ENCODE data around the gene KIN.
"Not testable (repeated sequence)": the region's sequence is repeated elsewhere in the genome, so short reads cannot be mapped to it uniquely, and the experiment has no call there.

Gene KIN

GRCh38 chr10:7813481-7813880 lies 25.7 kb upstream of the KIN start:
- H3K4me3 ChIP-seq (ENCODE audit: control insufficient read depth, low read depth, low read length), result no peak overlapping the region
- no peak for DNase-seq (ENCODE audit: low read depth)
- no peak for TF ChIP-seq CTCF (IDR thresholded peaks at IDR 0.05; ENCODE audit: control insufficient read depth, insufficient read depth, low read depth, low read length, missing control alignments)

GRCh38 chr10:7811743-7812142 lies 23.9 kb upstream of the KIN start:
- H3K4me3 ChIP-seq (ENCODE audit: control insufficient read depth, low read depth, low read length); DNase-seq (ENCODE audit: low read depth): not testable (repeated sequence)

DNA sequence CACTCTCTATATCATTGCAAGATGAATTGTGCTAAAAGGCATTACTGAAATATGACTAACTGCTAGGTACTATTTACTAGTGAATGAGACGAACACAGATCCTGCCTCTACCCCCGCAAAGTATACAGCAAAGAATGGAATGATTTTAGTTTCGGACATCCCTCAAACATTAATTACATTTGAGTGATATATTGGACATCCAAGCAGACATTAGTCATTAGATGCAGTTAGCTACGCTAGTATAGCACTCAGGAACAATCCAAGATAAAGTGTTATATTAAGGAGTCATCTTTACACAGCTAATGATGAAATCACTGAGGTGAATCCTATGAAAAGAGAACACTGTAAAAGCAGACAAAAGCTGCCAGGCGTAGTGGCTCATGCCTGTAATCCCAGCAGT lies 23.2 kb upstream of the KIN start:
- TF ChIP-seq CTCF (IDR thresholded peaks at IDR 0.05; ENCODE audit: control insufficient read depth, insufficient read depth, low read depth, low read length, missing control alignments), result no peak
- no peak for DNase-seq (ENCODE audit: low read depth)
- H3K4me3 ChIP-seq (ENCODE audit: control insufficient read depth, low read depth, low read length), result no peak overlapping the region

DNA sequence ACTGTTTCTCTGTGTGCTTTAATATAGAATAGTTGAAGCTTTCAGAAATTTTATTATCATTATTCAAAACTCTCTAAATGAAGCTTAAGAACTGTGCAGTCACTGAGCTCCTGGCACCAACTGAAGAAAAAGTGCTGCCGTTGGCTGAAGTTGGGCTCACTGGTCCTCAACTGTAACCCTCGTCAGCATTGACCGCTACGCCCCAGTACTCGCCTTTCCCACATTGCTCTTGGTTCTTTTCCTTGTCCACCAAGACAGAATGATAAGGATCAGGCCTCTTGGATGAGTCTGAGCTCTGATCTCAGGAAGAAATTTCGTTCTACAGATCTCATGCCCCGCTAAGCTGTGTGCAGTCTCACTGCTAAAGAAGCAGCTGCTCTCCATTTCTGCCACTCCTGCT lies 22.6 kb upstream of the KIN start:
- H3K4me3 ChIP-seq (ENCODE audit: control insufficient read depth, low read depth, low read length), result no peak overlapping the region
- no peak for DNase-seq (ENCODE audit: low read depth)
- TF ChIP-seq CTCF (IDR thresholded peaks at IDR 0.05; ENCODE audit: control insufficient read depth, insufficient read depth, low read depth, low read length, missing control alignments), result no peak

- no peak for TF ChIP-seq CTCF (IDR thresholded peaks at IDR 0.05; ENCODE audit: control insufficient read depth, insufficient read depth, low read depth, low read length, missing control alignments)
- no peak overlapping the region for H3K4me3 ChIP-seq (ENCODE audit: control insufficient read depth, low read depth, low read length)
- DNase-seq (ENCODE audit: low read depth), result no peak
These were observed 21.0 kb upstream of the KIN start for GRCh38 chr10:7808686-7809267.

- H3K4me3 ChIP-seq (ENCODE audit: control insufficient read depth, low read depth, low read length), result no peak overlapping the region
- DNase-seq (ENCODE audit: low read depth), result no peak
- TF ChIP-seq CTCF (IDR thresholded peaks at IDR 0.05; ENCODE audit: control insufficient read depth, insufficient read depth, low read depth, low read length, missing control alignments), result no peak
These were observed 16.9 kb upstream of the KIN start for GRCh38 chr10:7804741-7805140.

DNA sequence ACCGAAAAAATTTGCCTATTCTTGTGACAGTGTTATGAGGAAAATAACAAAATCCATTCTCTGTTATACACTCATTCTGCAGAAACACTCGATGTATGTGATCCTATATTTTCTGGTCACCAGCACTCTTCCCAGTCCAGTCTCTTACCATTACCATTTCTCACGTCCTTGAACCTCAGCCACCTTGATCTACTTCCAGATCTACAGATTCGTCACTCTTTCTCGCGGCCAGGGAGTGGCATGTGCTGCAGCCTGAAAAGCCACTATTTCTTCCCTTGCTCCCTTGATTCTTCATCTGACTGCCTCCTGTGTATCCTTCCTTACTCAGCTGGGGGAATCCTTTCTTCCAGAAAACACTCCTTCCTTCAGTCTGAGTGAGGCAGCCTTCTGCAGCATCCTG lies 16.4 kb upstream of the KIN start:
- no peak overlapping the region for H3K4me3 ChIP-seq (ENCODE audit: control insufficient read depth, low read depth, low read length)
- DNase-seq (ENCODE audit: low read depth), result no peak
- TF ChIP-seq CTCF (IDR thresholded peaks at IDR 0.05; ENCODE audit: control insufficient read depth, insufficient read depth, low read depth, low read length, missing control alignments), result no peak
